AG10803 (cell line): ENCODE measurements around the gene CNPPD1.

ENCODE experiments used
- DNase-seq: peaks from one replicate; pipeline ENCODE4 v3.0.0; 2010; ENCODE audit warnings: low read depth
- H3K4me3 ChIP-seq: 2 replicates; pipeline ENCODE4 v1.5.1; 2011; ENCODE audit warnings: mild to moderate bottlenecking, low read length, control low read depth
- CTCF ChIP-seq: conservative IDR thresholded peaks from 2 replicates; pipeline ENCODE4 v1.5.1; 2011; ENCODE audit warnings: mild to moderate bottlenecking, low read length, control low read depth, inconsistent platforms

Gene CNPPD1

GRCh38 chr2:219129589-219129988 is 47.1 kb downstream of the CNPPD1 start:
- no peak for DNase-seq
- no peak overlapping the region for H3K4me3 ChIP-seq
- TF ChIP-seq CTCF = no peak

- H3K4me3 ChIP-seq = no peak overlapping the region
- no peak for TF ChIP-seq CTCF
- no peak for DNase-seq
Measured at GRCh38 chr2:219128396-219128795, 48.3 kb downstream of the CNPPD1 start.

- no peak for DNase-seq
- TF ChIP-seq CTCF = no peak
- no peak overlapping the region for H3K4me3 ChIP-seq
Measured at GRCh38 chr2:219127037-219127635, 49.6 kb downstream of the CNPPD1 start.

- no peak overlapping the region for H3K4me3 ChIP-seq
- no peak for DNase-seq
- TF ChIP-seq CTCF = no peak
Measured at GRCh38 chr2:219126555-219126954, 50.2 kb downstream of the CNPPD1 start.

GRCh38 chr2:219125886-219126270 is 50.8 kb downstream of the CNPPD1 start:
- DNase-seq = no peak
- TF ChIP-seq CTCF = no peak
- H3K4me3 ChIP-seq = no peak overlapping the region

DNA sequence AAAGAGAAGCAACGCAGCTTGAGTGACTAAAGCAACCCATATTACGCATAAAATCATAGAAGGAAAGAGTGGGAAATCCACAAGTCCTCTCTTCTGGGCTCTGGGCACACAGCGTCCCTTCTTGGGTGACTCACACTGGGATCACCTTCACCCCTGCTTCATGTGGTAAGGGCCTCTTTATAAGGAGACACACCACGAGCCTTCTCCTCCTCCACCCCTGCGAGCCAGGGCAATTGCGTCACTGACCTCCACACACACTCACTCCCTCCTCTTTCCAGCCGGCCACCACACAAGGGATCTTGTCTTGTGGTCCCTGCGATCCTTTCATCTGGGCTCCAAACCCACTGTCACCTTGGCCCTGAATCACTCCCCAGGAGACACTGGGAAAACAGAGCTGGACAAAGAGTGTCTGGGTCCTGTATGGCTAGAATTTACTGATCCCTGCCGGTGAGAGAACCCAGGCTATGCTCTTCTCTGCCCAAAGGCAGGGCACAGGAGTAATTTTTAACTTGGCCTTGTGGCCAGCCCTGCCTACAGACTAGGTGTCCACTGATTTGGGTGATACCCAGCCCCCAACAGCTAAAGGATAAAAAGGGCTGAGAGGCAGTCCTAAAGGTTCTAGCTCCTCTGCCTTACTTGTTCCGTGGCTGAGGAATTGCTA is 51.4 kb downstream of the CNPPD1 start:
- TF ChIP-seq CTCF = no peak
- peak; percentile 83 for DNase-seq
- no peak overlapping the region for H3K4me3 ChIP-seq

- no peak overlapping the region for H3K4me3 ChIP-seq
- peak; percentile 39 for DNase-seq
Measured at GRCh38 chr2:219124381-219125110, 52.2 kb downstream of the CNPPD1 start.

More at GRCh38 chr2:219124381-219125110, 52.2 kb downstream of the CNPPD1 start:
- TF ChIP-seq CTCF = no peak
